Measurements from ENCODE around the gene RAB3GAP2.

DNA sequence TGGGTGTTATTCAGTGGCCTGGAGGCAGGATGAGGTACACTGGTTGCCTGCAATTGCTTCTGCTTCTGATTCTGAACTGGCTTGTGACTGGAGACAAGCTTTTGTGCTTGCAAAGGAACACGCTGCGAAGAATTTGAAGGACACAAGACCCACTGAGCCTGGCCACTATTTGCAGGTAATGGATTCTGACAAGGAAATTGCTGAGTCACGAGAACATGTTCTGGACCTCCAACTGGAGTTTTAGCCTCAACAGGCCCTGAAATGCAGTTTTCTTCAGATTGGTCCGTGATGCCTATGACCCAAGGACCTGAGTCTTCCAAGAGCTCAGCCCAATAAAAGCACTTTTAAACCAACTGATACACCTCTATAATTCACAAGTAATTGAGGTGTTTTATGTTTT lies 4.6 kb downstream of the RAB3GAP2 start:
- TF ChIP-seq CTCF (IDR thresholded peaks at IDR 0.05) (no peak), ZNF121 (CRISPR knock-in tag; IDR thresholded peaks at IDR 0.05) (no peak), ZNF317 (CRISPR knock-in tag; IDR thresholded peaks at IDR 0.05; ENCODE audit: borderline replicate concordance, low read depth) (no peak), TEAD4 (CRISPR knock-in tag; IDR thresholded peaks at IDR 0.05) (no peak), JUN (CRISPR knock-in tag; IDR thresholded peaks at IDR 0.05) (no peak), SMAD4 (CRISPR knock-in tag; IDR thresholded peaks at IDR 0.05) (no peak)
